HepG2 (cell line): ENCODE data around the gene FBXO24. TPM values are rescaled to one million over a fixed set of nuclear protein-coding genes. Genes with fewer than 3 reads are reported as not detected.
A peak's percentile ranks its signal among the peaks of the same experiment; 100 is the strongest.

Source experiments
- ERF ChIP-seq: IDR thresholded peaks from 2 replicates; pipeline ENCODE4 v1.6.1; 2018; ENCODE audit warnings: missing biosample characterization, missing genetic modification reagents
- HDAC2 ChIP-seq: sonication (generic); formaldehyde crosslinking; IDR thresholded peaks from 2 replicates; pipeline ENCODE4 v1.4.0; 2020; ENCODE audit warnings: missing genetic modification reagents
- HDAC6 ChIP-seq: fragments of 200-600 bp; sonication (generic); IDR thresholded peaks from 2 replicates; pipeline ENCODE4 v1.7.0; 2017; ENCODE audit warnings: mild to moderate bottlenecking, antibody characterized with exemption, low read length, low read depth
- NKX3-1 ChIP-seq: sonication (generic); formaldehyde crosslinking; IDR thresholded peaks from 2 replicates; pipeline ENCODE4 v1.5.0; 2020; ENCODE audit warnings: missing genetic modification reagents
- SRSF1 ChIP-seq: fragments of 200-400 bp; formaldehyde crosslinking; optimal IDR thresholded peaks from 2 replicates; pipeline ENCODE3; 2017; ENCODE audit warnings: mild to moderate bottlenecking, low read depth, low read length, moderate library complexity
- ZNF230 ChIP-seq: sonication (generic); formaldehyde crosslinking; IDR thresholded peaks from 2 replicates; pipeline ENCODE4 v1.4.0; 2020; ENCODE audit warnings: mild to moderate bottlenecking, missing genetic modification reagents
- ZNF274 ChIP-seq: sonication (generic); formaldehyde crosslinking; IDR thresholded peaks from 2 replicates; pipeline ENCODE4 v1.5.1; 2020; ENCODE audit warnings: mild to moderate bottlenecking, missing genetic modification reagents
- polyA plus RNA-seq, 8 experiments: library from polyadenylated mRNA; depleted of rRNA in 3 of 8; stranded (reverse) in 7 of 8; unstranded in 1 of 8; fragments of >200 nt; fragmentation: Illumina TruSeq in 4 of 8; extraction: Trizol in 4 of 8; gene quantifications; 2 replicates each; pipeline versions ENCODE4 v1.2.1 to v1.2.3, GENCODE V29; 2011 to 2016; ENCODE audit warnings: low read depth in 4 of 8, missing spikeins in 1 of 8, mixed read lengths in 1 of 8; ENCODE audit not compliant: insufficient read depth in 1 of 8
- total RNA-seq, 5 experiments: library from RNA; depleted of rRNA; stranded (reverse); fragments of >200 nt; fragmentation: Illumina TruSeq; extraction: Trizol; gene quantifications; 2 replicates each; pipeline ENCODE4 v1.2.3, GENCODE V29; 2016; ENCODE audit warnings: low read depth in 1 of 5
- TF ChIP-seq, protein P1 (sequence below): sonication (generic); formaldehyde crosslinking; IDR thresholded peaks from 2 replicates; pipeline ENCODE4 v1.5.1; 2020; ENCODE audit warnings: mild to moderate bottlenecking, missing genetic modification reagents, moderate library complexity
- TF ChIP-seq, protein P2 (sequence below): sonication (generic); formaldehyde crosslinking; IDR thresholded peaks from 2 replicates; pipeline ENCODE4 v1.4.0; 2020; ENCODE audit warnings: missing genetic modification reagents, borderline replicate concordance
- TF ChIP-seq, protein P3 (sequence below): sonication (generic); formaldehyde crosslinking; IDR thresholded peaks from 2 replicates; pipeline ENCODE4 v1.9.0; 2021; ENCODE audit warnings: mild to moderate bottlenecking, missing genetic modification reagents
- TF ChIP-seq, protein P4 (sequence below): sonication (generic); formaldehyde crosslinking; IDR thresholded peaks from 2 replicates; pipeline ENCODE4 v1.5.1; 2020; ENCODE audit warnings: mild to moderate bottlenecking, missing genetic modification reagents

Gene FBXO24
- total and polyA plus RNA-seq, 2 of the 13 experiments (the other 11 are each of a cell fraction or from before 2014, with no cell fraction given): 0.20 to 0.55 TPM

DNA sequence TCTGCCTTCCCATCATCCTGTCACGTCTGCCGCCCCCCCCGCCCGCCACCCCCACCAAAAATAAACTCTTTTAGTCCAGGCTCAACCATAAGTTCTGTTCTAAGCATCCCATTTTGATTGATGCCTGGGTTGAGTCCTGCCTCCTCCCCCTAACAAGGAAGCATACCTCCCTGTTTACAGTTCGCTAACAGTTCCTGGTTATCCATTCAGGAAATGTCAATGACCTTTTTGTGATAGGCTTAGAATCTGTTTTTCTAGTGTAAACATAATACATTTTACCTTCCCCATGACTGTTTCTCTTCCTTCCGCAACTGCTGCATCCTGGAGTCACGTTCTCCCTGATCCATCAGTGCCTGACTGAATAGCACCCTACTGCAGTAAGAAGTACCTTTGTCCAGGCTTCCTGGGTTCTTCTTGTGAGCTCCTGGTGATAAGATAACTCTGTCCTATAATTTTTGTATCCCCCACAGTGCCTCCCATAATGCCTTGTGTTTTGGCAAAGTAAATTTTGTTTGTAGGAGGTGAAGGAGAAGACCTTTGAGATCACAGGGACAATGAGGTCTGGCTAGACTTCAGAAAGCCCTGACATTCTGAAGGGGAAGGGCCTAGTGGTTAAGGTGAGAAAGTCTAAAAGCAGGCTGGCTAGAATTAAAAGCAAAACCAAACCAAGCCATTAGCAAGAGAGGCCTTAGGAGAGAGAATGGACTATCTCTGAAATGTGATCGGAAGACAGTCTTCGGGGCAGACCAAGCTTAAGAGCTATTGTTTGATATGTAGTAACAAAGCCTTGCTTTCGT, 39.8 kb upstream of the FBXO24 start (continued):
- TF ChIP-seq, protein P1, sequence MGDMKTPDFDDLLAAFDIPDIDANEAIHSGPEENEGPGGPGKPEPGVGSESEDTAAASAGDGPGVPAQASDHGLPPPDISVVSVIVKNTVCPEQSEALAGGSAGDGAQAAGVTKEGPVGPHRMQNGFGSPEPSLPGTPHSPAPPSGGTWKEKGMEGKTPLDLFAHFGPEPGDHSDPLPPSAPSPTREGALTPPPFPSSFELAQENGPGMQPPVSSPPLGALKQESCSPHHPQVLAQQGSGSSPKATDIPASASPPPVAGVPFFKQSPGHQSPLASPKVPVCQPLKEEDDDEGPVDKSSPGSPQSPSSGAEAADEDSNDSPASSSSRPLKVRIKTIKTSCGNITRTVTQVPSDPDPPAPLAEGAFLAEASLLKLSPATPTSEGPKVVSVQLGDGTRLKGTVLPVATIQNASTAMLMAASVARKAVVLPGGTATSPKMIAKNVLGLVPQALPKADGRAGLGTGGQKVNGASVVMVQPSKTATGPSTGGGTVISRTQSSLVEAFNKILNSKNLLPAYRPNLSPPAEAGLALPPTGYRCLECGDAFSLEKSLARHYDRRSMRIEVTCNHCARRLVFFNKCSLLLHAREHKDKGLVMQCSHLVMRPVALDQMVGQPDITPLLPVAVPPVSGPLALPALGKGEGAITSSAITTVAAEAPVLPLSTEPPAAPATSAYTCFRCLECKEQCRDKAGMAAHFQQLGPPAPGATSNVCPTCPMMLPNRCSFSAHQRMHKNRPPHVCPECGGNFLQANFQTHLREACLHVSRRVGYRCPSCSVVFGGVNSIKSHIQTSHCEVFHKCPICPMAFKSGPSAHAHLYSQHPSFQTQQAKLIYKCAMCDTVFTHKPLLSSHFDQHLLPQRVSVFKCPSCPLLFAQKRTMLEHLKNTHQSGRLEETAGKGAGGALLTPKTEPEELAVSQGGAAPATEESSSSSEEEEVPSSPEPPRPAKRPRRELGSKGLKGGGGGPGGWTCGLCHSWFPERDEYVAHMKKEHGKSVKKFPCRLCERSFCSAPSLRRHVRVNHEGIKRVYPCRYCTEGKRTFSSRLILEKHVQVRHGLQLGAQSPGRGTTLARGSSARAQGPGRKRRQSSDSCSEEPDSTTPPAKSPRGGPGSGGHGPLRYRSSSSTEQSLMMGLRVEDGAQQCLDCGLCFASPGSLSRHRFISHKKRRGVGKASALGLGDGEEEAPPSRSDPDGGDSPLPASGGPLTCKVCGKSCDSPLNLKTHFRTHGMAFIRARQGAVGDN (CRISPR knock-in tag): no peak
- no peak for TF ChIP-seq ZNF274 (CRISPR knock-in tag)
- peak; percentile 53 for TF ChIP-seq HDAC2 (CRISPR knock-in tag)
- TF ChIP-seq ERF: no peak; the same call in 1 of the 2 replicates
- no peak for TF ChIP-seq SRSF1
- peak; percentile 36; the same call in 1 of the 2 replicates for TF ChIP-seq NKX3-1 (CRISPR knock-in tag)
- TF ChIP-seq, protein P2, sequence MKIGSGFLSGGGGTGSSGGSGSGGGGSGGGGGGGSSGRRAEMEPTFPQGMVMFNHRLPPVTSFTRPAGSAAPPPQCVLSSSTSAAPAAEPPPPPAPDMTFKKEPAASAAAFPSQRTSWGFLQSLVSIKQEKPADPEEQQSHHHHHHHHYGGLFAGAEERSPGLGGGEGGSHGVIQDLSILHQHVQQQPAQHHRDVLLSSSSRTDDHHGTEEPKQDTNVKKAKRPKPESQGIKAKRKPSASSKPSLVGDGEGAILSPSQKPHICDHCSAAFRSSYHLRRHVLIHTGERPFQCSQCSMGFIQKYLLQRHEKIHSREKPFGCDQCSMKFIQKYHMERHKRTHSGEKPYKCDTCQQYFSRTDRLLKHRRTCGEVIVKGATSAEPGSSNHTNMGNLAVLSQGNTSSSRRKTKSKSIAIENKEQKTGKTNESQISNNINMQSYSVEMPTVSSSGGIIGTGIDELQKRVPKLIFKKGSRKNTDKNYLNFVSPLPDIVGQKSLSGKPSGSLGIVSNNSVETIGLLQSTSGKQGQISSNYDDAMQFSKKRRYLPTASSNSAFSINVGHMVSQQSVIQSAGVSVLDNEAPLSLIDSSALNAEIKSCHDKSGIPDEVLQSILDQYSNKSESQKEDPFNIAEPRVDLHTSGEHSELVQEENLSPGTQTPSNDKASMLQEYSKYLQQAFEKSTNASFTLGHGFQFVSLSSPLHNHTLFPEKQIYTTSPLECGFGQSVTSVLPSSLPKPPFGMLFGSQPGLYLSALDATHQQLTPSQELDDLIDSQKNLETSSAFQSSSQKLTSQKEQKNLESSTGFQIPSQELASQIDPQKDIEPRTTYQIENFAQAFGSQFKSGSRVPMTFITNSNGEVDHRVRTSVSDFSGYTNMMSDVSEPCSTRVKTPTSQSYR (CRISPR knock-in tag): peak; percentile 76
- no peak for TF ChIP-seq HDAC6
- TF ChIP-seq, protein P3, sequence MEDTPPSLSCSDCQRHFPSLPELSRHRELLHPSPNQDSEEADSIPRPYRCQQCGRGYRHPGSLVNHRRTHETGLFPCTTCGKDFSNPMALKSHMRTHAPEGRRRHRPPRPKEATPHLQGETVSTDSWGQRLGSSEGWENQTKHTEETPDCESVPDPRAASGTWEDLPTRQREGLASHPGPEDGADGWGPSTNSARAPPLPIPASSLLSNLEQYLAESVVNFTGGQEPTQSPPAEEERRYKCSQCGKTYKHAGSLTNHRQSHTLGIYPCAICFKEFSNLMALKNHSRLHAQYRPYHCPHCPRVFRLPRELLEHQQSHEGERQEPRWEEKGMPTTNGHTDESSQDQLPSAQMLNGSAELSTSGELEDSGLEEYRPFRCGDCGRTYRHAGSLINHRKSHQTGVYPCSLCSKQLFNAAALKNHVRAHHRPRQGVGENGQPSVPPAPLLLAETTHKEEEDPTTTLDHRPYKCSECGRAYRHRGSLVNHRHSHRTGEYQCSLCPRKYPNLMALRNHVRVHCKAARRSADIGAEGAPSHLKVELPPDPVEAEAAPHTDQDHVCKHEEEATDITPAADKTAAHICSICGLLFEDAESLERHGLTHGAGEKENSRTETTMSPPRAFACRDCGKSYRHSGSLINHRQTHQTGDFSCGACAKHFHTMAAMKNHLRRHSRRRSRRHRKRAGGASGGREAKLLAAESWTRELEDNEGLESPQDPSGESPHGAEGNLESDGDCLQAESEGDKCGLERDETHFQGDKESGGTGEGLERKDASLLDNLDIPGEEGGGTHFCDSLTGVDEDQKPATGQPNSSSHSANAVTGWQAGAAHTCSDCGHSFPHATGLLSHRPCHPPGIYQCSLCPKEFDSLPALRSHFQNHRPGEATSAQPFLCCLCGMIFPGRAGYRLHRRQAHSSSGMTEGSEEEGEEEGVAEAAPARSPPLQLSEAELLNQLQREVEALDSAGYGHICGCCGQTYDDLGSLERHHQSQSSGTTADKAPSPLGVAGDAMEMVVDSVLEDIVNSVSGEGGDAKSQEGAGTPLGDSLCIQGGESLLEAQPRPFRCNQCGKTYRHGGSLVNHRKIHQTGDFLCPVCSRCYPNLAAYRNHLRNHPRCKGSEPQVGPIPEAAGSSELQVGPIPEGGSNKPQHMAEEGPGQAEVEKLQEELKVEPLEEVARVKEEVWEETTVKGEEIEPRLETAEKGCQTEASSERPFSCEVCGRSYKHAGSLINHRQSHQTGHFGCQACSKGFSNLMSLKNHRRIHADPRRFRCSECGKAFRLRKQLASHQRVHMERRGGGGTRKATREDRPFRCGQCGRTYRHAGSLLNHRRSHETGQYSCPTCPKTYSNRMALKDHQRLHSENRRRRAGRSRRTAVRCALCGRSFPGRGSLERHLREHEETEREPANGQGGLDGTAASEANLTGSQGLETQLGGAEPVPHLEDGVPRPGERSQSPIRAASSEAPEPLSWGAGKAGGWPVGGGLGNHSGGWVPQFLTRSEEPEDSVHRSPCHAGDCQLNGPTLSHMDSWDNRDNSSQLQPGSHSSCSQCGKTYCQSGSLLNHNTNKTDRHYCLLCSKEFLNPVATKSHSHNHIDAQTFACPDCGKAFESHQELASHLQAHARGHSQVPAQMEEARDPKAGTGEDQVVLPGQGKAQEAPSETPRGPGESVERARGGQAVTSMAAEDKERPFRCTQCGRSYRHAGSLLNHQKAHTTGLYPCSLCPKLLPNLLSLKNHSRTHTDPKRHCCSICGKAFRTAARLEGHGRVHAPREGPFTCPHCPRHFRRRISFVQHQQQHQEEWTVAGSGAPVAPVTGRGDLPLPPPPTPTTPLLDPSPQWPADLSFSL (CRISPR knock-in tag): no peak
- TF ChIP-seq, protein P4, sequence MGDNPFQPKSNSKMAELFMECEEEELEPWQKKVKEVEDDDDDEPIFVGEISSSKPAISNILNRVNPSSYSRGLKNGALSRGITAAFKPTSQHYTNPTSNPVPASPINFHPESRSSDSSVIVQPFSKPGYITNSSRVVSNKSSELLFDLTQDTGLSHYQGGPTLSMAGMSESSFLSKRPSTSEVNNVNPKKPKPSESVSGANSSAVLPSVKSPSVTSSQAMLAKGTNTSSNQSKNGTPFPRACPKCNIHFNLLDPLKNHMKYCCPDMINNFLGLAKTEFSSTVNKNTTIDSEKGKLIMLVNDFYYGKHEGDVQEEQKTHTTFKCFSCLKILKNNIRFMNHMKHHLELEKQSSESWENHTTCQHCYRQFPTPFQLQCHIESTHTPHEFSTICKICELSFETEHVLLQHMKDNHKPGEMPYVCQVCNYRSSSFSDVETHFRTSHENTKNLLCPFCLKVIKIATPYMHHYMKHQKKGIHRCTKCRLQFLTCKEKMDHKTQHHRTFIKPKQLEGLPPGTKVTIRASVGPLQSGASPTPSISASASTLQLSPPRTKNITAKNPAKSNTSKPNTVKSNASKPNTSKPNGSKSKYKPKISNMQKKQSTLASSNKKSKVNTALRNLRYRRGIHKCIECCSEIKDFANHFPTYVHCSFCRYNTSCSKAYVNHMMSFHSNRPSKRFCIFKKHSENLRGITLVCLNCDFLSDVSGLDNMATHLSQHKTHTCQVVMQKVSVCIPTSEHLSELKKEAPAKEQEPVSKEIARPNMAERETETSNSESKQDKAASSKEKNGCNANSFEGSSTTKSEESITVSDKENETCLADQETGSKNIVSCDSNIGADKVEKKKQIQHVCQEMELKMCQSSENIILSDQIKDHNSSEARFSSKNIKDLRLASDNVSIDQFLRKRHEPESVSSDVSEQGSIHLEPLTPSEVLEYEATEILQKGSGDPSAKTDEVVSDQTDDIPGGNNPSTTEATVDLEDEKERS (CRISPR knock-in tag): 0 out of 2 replicates have a peak, but pooled peaks have one; percentile 61
- TF ChIP-seq ZNF230 (CRISPR knock-in tag): no peak
